NCI-H1436 (cell line): Measurements from ENCODE around the gene FOXL2.

Experiments
- DNase-seq: peaks from one replicate; lab custom pipeline; 2025; lab: John Stamatoyannopoulos, UW

FOXL2 gene

DNA sequence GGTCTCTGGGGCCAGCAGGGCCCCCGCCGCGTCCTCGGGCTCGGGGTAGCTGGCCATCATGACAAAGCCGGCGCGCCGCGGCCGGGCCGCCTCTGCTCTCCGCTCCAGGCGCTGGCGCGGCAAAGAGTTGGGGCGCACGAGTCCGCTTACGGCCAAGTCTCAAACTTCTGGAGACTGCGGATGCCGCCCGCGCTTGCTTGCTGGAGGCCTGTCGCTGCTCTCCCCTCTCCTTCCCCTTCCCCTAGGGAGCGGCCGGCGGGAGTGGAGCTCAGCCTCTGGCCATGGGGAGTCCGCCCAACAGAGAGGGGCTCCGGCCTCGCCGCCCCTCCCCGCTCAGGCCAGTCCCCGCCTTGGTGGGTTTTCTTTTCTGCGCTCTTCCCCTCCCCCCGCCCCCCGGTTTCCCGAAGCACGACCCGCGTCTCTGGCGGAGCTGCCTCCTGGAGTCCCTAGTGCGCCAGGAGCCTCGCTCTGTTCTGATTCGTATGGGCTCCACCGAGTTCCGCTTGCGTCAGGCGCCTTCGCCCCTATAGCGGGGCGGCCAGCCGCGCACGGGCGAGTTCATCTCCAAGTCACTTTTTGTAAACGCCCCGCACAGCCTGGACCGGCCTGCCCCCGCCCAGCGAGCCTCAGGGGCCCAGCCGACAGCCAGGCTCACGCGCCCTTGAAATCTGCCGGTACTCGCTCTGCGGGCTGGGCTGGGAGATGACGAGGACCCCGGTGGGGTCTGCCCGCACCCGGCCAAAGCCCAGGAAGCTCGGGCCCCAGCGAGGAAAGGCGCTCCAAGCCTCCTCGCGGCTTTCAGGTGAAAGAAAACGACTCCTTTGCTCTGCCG is at the start of gene FOXL2, which contains the start of gene FOXL2NB:
FOXL2 (minus strand) TSS at position 475 of the 832 bp plus-strand sequence; CDS start at position 60, 415 bp downstream.
FOXL2NB (plus strand) TSS at position 555 of the 832 bp plus-strand sequence; CDS start at position 703, 148 bp downstream.
- DNase-seq: no peak

DNA sequence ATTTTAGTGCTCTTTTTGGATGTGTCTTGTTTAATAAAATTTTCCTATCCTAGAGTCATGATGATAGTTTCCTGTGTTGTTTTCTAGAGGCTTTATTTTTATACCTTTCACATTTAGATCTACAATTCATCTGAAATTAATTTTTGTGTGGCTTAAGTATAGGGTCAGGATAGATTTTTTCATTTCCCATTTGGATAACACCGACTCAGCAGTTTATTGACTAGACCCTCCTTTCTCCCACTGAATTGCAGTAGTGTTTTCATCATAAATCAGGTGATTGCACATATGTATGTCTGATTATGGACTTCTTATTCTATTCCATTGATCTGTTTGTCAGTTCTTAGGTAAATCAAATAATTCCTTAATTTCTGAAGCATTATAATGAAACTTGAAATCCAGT is 48.8 kb upstream of the FOXL2 start:
- DNase-seq: no peak

DNA sequence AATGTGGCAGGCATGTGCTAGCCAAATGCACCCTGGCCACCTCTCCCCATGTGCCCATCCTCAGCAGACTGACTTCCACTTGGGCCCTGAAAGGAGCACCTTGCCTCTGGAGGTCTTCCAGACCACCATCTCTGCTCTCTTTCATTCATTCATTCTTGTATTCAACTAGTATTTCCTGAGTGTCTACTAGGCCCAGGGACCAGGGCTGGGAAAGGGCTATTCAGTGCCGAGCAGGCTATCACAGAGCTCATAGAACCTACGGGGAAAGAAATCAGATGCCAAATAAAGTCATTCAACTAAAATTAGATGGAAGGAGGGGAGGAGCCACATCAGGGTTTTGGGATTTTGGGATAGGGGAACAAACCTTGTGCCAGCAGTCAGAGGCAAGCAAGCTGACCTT is 40.2 kb upstream of the FOXL2 start:
- no peak for DNase-seq

DNA sequence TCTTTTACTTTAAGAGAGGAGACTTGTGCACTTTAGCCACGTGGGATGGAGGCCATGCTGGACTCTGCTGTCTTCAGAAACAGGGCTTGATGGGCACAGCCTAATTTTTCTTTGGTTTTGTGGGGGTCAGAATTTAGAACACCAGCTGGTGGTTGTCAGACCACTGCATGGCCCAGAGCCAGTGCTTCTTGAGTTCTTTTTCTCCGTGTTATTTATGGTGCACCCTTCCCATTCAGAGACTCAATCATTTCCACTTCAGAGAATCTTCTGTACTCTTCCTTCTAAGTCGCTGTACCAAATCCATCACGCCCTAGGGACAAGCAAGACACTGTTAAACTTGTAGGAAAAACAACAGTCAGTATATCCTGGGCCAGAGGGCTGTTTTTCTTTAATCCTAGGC is 39.0 kb upstream of the FOXL2 start:
- DNase-seq: no peak

DNA sequence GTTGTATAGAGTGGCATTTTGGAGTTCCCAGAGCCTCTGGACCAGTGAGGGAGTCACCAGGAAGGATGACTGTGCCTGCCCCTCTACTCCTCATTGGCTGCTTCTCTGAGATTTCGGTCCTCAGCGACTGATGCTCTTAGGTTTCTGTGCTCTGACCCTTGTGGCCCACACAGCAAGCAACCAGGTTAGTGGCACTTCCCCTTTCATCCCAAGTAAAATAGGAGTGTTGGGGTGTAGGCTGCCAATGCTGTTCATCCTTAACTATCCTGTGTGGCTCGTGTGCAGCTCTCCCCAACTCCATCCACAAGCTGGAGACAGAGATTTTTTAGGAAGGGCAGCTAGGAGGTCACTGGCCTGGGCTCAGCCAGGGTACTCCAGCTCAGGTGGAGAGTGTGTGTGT is 37.9 kb upstream of the FOXL2 start:
- DNase-seq: no peak

DNA sequence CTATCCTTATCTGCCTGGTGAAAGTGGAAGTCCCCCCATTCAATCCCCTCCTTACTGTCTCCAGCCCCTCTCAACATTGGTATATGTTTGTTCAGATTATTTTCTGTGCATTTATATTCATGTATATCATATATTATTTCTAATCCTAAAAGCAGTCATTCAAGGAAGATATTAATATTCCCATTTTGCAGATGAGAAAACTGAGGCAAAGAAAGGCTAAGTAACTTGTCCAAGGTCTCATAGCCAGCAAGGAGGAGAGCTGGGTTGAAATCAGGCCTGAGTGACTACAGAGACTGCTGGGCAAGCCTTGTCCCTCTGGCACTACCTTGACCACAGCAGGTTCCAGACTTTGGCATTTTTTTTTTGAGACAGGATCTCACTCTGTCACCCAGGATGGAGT is 29.1 kb upstream of the FOXL2 start:
- DNase-seq: no peak

DNA sequence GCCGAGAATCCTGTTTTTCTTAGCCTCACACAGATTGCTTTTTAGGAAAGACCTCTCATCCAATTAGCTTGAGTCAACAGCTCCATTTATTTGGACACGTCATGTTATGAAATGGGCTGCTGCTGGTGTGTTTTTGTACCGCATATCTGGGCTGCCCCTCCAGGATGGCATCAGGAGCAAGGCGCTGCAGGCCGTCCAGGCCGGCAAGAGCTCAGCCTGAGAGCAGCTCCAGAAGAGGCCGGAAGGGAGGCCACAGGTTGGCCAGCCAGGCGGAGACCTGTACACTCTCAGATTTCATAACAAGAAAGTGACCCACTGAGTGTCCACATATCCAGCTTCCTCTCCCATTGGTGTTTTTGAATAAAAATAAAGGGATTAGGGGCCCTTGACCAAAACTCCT is 28.4 kb upstream of the FOXL2 start:
- DNase-seq: no peak

DNA sequence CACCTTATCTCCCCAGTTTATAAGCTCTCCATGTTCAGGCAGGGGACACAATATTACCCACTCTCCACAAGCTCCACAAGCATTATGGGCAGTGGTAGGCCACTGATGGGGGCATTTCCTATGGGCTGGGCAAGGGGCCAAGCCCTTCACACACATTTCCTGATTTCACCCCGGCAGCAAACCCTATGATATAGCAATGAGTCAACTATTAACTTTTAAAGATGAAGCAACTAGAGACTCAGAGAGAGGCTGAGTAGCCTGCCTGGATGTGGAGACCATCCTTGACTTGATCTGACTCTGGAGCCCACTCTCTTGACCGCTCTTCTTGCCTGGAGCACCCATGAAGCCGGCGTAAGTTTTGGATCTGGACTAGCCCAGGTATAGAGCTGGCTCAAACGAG is 27.5 kb upstream of the FOXL2 start:
- DNase-seq: no peak

DNA sequence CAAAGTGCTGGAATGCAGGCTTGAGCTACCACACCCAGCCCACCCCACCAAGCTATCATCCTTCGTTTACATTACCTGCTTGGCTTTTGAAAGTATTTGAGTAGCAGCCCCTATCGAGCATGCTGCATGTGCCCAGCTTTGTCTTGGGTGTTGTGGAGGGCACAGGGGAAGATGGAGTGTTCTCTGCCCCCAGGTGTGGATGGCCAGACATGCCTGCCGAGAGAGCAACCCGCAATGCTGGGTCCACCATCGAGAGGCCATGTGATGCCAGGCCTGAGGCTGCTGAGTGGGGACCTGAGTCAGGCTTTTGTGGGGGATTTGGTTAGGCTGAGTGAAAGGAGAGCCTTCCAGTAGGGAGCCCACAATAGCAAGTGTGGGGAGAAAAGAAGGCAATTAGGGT is 26.0 kb upstream of the FOXL2 start:
- DNase-seq: no peak

DNA sequence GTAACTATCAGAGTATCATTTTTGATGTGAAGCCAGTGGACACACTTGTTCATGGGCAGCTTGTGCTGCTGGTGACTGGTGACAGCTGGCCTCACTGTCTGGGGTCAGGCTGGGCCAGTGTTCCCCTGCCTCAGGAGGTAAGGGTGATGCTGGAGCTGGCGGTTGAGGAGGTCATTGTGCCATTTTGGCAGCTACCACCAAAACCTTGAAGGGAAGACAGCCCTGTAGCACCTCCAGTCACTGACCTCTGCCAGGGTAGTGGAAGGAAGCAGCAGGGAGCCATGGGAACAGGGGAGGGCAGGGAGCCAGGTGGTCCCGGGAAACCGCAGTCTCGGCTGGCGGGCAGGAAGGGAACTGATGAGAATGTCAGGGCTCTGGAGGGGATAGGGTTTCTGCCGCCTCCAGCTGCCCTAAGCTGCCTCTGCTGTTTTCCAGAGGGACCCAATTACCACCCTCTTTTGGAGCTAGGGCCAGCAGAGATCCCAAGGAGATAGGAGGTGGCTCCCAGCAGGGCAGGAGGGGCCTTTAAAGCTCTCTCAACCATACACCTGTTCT is 24.9 kb upstream of the FOXL2 start:
- no peak for DNase-seq

DNA sequence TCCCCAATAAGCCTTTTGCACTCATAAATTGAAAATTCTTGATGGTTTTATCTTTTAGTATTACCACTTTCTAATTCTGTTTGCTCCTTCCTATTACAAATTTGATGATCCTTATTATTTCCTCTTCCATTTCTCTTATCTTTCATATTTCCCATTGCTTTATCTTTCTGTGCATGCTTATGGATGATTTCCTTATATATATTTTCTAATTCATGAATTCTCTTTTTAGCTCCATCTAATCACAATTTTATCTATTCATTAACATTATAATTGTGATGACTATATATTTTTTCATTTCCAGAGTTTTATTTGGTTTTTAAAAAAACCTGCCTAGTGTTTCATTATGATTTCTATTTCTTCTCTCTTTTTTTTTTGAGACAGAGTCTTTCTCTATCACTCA is 18.0 kb upstream of the FOXL2 start:
- no peak for DNase-seq

DNA sequence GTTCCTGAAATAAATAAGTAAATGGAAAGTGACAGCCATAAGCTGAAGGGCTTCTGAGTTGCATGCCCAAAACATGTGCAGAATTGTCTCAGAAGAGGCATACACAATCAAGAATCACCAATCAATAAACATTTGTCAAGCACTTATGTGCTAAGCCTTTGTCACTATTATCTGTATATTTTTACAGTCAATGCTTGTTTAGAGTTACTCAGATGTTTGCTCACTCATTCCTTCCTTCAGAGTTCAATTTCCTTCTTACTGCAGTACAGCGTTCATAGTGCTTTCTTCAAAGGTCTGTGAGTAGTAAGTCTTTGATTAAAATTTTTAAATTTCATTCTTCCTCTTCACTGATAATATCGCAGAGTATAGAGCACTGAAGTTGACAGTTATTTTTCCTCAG is 17.3 kb upstream of the FOXL2 start:
- DNase-seq: no peak

DNA sequence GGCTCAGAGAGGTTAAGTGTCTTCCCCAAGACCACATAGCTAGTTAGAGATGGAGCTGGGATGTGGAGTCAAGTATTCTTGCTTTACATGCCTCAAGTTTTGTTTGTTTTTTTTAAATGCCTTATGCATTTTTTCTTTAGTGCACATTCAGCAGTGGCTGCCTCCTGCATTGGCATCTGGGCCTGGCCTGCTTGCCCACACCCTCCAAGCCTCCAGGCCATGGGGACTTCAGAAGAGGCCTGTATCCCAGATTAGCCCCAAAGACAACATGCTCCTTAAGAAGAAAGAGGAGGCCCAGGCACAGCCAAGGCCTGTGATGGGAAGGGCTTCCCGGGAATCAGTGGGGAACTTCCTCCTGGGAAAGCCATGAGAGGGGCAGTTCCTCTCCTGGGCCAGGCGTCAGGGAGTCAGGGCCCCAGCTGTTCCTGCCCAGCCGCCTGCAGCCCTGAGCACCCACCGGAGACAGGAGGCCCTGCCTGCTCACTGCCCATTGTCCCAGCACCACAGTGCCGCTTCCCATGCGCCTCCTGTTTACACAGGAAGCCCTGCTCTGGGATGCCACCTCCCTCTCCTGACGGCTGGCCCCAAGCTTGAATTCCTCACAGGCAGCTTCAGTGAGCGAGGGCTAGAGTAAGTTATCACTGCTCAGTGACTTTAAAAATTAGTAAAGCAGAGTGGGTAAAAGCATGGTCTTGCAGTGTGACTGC is 16.1 kb upstream of the FOXL2 start:
- no peak for DNase-seq

DNA sequence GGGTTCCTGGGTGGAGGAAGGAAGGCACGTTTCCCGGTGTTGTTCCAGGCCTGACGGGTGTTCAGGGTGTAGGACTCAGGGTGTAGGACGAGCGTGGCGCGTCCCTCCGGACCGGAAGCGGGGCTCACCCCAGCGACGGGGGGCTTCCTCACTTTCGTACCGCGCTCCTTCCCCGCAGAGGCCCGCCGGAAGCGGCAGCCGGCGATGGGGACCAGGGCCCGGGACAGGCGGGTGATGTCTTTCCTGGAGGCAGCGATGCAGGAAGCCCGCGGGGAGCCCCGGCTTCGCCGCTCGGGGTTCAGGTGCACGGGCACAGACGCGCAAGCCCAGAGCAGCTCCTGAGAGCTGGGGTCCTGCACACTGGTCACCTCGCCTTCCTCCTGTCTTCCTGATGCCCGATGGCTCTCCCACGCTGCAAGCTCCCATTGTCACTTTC is 13.5 kb upstream of the FOXL2 start:
- DNase-seq: no peak

DNA sequence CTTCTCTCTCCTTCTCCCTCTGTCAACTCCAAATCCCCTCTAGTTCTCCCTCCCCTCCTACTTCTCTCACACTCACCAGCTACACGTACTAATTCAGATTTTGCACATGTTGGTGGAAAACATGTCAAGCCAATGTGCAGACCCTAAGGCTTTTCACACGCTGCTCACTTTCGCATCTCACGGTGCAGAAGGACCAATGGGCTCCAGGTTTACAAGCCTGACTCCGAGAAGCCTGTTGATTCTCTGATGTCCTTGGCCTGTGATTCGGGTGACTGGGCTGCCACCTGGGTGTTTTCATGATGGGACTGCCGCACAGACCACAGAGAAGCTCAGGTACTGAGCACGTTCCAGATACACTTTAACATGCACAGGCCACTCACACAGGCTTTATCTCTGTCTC is 3.8 kb upstream of the FOXL2 start:
- no peak for DNase-seq

DNA sequence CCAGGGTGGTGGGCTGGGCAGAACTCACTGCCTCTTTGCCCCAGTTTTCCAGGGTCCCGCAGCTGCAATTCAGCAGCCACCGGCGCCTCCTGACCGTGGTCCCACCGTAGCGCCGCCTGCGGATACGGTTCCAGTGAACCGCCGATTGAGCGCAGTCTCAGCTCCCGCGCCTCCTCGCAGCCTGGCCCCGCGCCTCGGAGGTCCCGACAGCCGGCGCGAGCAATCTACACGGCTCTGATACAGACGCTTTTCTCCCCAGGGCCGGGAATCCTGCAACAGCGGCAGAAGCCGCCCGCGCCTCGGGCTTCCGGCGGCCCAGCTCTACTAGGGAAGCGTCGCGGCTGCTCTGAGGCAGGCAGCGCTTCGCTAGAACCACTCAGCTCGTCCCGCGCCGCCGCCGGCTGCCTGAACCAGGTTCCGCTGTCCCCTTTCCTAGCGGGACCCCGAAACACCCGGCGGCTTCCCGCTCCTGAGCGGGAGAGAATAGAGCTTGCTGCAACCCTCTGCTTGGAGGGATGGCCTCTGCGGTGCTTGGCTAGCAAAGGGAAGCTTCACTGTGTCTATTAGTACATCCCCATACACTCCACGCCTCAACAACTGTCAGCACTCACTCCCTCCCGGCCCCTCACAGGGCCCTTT is 3.2 kb upstream of the FOXL2 start:
- DNase-seq: no peak

DNA sequence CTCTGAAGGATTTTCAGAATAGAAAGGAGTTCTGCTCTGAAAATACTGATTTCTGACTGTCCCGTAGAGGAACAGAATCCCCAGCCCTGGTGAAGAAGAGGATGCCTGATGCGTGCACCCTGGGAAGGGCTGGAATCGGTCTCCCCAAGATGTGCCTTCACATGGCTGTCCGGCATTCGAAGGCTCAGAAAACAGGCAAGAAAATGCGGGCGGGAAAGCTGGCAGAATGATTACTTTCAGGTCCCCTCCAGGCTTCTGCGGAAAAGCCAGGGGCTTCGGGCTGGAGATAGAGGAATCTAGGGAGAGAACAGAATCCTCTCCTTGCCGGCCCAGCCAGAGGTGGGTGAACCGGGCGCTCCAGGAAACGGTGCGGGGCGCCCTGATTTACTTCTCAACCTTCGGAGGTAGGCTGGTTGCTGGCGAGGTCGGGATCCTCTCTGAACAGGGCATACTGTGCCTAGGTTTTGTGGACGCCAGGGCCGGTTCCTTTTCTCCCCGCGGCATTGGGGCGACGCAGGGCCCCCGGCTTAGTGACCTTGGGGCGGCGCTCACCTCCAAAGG is 2.6 kb upstream of the FOXL2 start:
- DNase-seq: no peak

DNA sequence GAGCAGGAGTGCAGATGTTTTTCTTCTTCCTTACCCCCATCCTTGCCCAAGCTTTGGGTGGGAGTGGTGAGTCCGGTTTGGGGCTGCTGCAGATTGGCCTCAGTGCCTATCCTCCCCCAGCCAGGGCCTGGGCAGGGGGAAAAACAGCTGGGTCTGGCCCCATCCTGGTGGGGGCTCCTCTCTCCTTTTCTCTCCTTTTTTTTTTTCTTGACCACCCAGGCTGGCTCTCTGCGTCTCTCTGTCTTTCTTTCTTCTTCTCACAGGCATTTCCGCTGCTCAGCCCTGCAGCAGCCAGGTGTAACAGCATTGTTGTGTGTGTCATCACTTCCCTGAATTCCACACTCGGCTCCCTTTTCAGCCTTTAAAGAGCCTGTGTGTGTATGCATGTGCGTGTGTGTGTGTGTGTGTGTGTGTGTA is 2.1 kb upstream of the FOXL2 start:
- no peak for DNase-seq

DNA sequence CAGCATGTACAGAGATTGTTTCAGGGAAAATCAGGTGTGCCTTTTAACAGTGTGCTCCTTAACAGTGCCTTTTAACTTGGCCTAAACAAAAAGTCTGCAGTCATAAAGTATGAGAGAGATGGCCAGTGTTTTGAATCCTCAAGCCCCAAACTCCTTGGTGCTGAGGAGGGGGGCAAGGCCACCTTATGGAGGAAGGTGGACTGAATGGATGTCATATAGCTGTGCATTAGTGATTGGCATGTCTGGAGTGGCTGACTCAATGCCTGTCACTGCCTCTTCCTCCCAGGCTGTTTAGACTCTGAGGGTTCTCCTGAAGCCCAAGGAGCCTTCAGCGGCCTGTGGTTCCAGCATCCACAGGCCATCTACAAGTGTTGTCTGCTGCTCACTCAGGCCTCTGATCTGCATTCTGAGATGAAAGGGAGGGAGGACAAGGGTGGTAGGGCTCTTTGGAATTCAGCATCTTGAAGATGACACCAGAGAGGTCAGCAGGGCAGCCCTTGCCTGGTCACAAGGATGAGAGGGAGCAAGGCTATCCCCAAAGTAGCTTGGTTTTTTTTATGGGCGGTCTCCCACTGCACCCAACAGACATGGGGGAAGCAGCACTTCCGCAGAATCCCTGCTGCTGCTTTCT is 1.5 kb upstream of the FOXL2 start:
- DNase-seq: no peak

DNA sequence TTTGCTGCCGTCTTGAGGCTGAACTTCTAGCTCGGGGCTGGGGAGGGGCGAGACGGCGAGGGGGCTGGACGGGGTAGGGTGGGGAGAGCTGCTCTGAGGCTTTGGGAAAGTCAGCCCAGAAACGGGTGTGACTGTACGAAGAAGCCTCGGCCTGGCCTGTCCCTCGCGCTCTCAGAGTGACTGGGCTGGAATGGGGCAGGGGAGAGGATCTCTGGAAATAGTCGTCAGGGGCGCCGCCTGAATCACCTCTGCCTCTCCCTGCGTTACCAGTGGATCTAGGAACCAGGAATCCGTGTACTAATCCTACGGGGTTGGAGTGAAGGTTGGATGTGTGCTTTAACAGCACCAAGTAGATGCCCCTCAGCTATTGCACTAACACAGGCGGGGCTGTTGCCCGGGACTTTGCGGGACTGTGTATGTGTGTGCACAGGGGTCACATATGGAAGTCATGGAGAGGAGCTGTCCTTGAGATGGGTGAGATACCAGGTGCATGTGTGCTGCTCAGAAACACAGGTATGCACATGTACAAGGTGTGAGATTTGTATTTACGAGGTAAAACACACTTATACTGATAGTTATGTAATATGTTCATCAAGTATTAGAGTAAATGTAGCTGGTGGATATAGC is 671 bp upstream of the FOXL2 start:
- DNase-seq: no peak
